MG63 (cell line): ENCODE measurements around the gene LRMDA. TPM values are rescaled to one million over a fixed set of nuclear protein-coding genes. Genes with fewer than 3 reads are reported as not detected.

ENCODE experiments used
- DNase-seq: peaks from one replicate; pipeline ENCODE4 v3.0.0-alpha.2; 2020
- H3K27me3 ChIP-seq: fragments of 250-450 bp; sonication (Bioruptor Pico); 2 replicates; pipeline ENCODE4 v1.5.1; 2020; ENCODE audit warnings: mild to moderate bottlenecking, moderate library complexity
- H3K36me3 ChIP-seq: fragments of 250-450 bp; sonication (Bioruptor Pico); 2 replicates; pipeline ENCODE4 v1.5.1; 2020; ENCODE audit warnings: mild to moderate bottlenecking, moderate library complexity
- H3K4me3 ChIP-seq: fragments of 250-450 bp; sonication (Bioruptor Pico); 2 replicates; pipeline ENCODE4 v1.5.1; 2020; ENCODE audit warnings: mild to moderate bottlenecking, moderate library complexity
- H3K9me3 ChIP-seq: fragments of 250-450 bp; sonication (Bioruptor Pico); 2 replicates; pipeline ENCODE4 v1.5.1; 2020; ENCODE audit warnings: mild to moderate bottlenecking, moderate library complexity
- total RNA-seq: library from RNA; depleted of rRNA; stranded (reverse); fragments of >200 nt; shearing (Covaris generic); gene quantifications from 2 replicates; pipeline ENCODE4 v1.2.3, GENCODE V29; 2014; ENCODE audit warnings: low replicate concordance

LRMDA gene
- total RNA-seq, 1 experiment from 2014 or later, result 1.3 TPM

GRCh38 chr10:75788394-75789205 lies 357.2 kb downstream of the LRMDA start:
- H3K4me3 ChIP-seq, result no peak overlapping the region
- DNase-seq, result peak; percentile 52
- H3K36me3 ChIP-seq, result no peaks in the 10 kb centered on the region

DNA sequence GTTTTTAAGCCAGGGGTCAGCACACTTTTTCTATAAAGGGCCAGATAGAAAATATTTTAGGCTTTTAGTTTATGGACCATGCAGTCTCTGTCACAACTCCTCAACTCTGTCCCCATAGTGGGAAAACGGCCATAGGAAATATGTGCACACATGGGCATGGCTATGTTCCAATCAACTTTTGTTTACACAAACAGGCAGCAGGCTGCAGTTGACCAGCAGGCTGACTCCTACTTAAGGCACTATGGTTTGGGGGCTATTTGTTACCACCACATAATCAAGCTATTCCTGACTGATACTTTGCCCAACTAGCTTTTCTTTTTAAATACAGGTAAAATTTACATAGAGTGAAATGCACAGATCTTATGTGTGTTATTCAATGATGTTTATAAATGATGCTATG lies 362.4 kb downstream of the LRMDA start:
- Histone ChIP-seq H3K4me3 (no peak overlapping the region), H3K36me3 (no peaks in the 10 kb centered on the region), H3K9me3 (peaks cover 8% of the 10 kb centered on the region), H3K27me3 (no peaks in the 10 kb centered on the region)
- no peak for DNase-seq

More at GRCh38 chr10:75788394-75789205, 357.2 kb downstream of the LRMDA start:
- Histone ChIP-seq H3K27me3 (no peaks in the 10 kb centered on the region), H3K9me3 (no peaks in the 10 kb centered on the region)

DNA sequence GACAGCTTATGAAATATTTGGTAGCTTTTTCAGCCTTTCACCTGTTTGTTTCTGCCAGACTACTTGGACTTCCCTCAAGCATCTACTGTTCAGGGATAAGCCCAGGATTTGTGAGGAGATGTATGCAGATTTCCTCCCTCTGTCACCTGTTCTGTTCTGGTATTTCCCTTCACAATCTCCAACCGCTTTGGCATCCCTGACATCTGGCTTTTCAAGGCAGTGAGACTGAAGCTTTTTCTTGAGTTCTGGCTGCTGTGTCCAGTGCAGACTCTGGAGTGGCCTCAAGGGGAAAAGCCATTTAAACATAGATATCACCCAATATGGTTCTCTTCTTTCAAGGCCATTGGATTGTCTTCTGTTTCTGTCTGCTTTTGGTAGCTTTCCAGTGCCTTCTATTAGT lies 369.7 kb downstream of the LRMDA start:
- no peak overlapping the region for H3K4me3 ChIP-seq

DNA sequence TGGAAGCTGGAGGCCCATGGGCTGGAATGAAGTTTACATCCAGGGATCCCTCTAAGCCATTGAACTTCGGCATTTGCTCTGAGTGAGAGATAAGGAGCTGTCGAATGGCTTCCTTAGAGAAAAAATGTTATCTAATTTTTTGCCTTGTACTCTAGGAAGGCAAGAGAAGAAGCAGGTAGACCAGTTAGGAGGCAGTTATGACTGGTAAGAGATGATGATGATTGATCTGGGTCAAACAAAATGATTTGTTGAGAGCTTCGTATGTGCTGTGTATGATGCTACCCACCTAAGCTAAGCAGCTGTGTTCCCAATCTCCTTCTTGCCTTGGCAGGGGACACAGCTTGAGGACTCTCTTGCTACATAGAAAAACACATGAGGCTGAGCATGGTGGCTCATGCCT lies 370.2 kb downstream of the LRMDA start:
- no peaks in the 10 kb centered on the region for H3K36me3 ChIP-seq
- H3K27me3 ChIP-seq, result peaks cover 5% of the 10 kb centered on the region
- no peak for DNase-seq
- H3K4me3 ChIP-seq, result no peak overlapping the region
- peaks cover 4% of the 10 kb centered on the region for H3K9me3 ChIP-seq

More for the DNA sequence above, 369.7 kb downstream of the LRMDA start:
- peaks cover 4% of the 10 kb centered on the region for H3K9me3 ChIP-seq
- H3K36me3 ChIP-seq, result no peaks in the 10 kb centered on the region
- DNase-seq, result no peak
- H3K27me3 ChIP-seq, result peaks cover 5% of the 10 kb centered on the region

DNA sequence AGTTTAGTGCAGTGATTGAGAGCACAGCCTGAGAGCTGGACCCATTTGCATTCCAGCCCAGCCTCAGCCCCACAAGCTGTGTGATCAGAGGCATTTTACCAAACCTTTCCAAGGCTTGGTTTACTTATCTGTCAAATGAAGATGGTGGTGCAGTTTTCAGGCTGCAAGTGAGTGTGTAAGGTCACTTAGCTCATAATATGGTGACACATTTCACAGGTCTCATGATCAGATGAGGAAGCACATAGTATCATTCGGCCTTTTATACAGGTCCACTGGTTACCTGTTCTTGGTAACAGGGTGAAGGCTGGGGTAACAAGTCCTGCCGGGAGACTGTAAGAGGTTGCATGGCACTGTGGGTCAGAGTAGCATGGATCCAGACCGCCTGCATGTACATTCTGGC lies 371.7 kb downstream of the LRMDA start:
- DNase-seq, result no peak
- no peaks in the 10 kb centered on the region for H3K36me3 ChIP-seq
- no peak overlapping the region for H3K4me3 ChIP-seq
- peaks cover 5% of the 10 kb centered on the region for H3K27me3 ChIP-seq
- H3K9me3 ChIP-seq, result no peaks in the 10 kb centered on the region

DNA sequence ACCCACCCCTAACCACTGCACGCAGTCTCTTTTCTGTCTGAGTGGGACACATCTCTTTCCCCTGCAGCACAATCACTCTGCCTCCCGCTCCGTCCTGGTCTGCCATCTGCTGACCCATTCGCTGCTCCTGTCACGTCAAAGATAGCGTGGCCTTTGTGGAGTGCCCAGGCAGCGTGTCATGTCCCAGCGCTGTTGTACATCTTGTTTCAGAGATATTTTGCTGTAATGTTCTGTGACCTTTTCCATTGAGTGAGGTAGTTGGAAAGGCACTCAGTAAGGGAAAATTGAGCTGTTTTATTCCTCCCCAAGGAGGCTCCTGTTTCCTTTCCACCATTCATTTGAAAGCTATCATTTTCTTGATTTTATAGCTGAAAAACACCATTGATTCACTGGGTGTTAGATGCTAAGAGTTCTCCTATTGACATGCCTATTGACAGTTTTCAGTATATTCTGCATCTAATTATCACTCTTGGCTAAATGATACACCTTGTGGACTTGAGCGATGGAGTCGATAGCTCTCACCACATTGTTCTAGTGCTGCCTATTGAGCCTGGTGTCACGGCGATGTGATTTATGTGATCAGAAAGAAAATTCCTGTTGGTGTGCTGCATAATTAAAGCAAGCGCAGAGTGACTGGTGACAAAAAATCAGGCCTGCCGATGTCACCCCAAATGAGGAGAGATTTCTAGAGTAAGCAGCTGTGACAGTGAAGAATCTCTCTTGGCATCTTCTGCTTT lies 372.6 kb downstream of the LRMDA start:
- no peak for DNase-seq
- peaks cover 5% of the 10 kb centered on the region for H3K27me3 ChIP-seq
- no peaks in the 10 kb centered on the region for H3K9me3 ChIP-seq
- no peaks in the 10 kb centered on the region for H3K36me3 ChIP-seq
- H3K4me3 ChIP-seq, result no peak overlapping the region

DNA sequence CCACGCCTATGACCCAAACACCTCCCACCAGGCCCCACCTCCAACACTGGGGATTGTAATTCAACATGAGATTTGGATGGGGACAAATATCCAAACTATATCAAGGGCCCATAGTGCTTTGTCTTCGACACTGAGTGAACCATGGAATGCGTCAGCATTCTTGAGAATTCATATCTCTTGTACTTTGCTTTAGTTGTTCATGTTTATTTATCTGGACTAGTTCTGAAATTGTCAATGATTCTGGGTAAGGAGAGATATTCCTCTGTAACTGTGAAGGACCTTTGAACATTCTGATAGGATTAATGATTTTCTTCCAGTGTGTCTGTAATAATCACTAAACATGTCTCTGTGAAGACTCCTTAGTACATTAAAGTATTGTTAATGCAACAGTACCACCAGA lies 374.8 kb downstream of the LRMDA start:
- H3K9me3 ChIP-seq, result no peaks in the 10 kb centered on the region
- H3K36me3 ChIP-seq, result no peaks in the 10 kb centered on the region
- no peak for DNase-seq
- H3K4me3 ChIP-seq, result no peak overlapping the region
- H3K27me3 ChIP-seq, result no peaks in the 10 kb centered on the region

DNA sequence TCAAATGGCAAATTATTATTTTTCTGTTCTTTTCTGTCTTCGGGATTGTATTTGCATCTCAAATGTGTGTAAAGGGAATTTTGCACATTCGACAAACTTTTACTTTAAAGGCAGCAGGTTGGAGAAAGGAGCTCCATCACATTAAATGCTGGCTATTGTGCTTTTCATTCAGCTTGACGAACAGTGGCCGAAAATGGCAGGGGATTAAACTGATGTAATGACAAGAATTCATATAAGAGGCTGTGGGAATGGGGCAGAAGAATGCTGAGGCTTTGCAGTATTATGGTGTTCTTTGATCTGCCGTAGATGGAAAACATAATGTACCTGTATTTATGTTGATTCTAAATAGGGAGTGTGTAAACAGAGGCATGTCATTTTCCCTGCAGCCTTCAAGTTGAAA lies 376.0 kb downstream of the LRMDA start:
- Histone ChIP-seq H3K9me3 (no peaks in the 10 kb centered on the region), H3K27me3 (no peaks in the 10 kb centered on the region), H3K36me3 (no peaks in the 10 kb centered on the region), H3K4me3 (no peak overlapping the region)
- DNase-seq, result no peak

GRCh38 chr10:75809003-75809402 lies 377.6 kb downstream of the LRMDA start:
- H3K27me3 ChIP-seq, result no peaks in the 10 kb centered on the region
- H3K4me3 ChIP-seq, result no peak overlapping the region
- H3K36me3 ChIP-seq, result no peaks in the 10 kb centered on the region
- no peaks in the 10 kb centered on the region for H3K9me3 ChIP-seq
- DNase-seq, result no peak

- Histone ChIP-seq H3K9me3 (no peaks in the 10 kb centered on the region), H3K27me3 (peaks cover 2% of the 10 kb centered on the region; the same call in 1 of the 2 replicates)
- no peak for DNase-seq
These were observed 382.6 kb downstream of the LRMDA start for GRCh38 chr10:75814014-75814413.

GRCh38 chr10:75815066-75815465 lies 383.6 kb downstream of the LRMDA start:
- H3K4me3 ChIP-seq, result no peak overlapping the region
- peaks cover 2% of the 10 kb centered on the region; the same call in 1 of the 2 replicates for H3K27me3 ChIP-seq
- no peaks in the 10 kb centered on the region for H3K9me3 ChIP-seq
- no peaks in the 10 kb centered on the region for H3K36me3 ChIP-seq
- DNase-seq, result no peak

More at GRCh38 chr10:75814014-75814413, 382.6 kb downstream of the LRMDA start:
- no peaks in the 10 kb centered on the region for H3K36me3 ChIP-seq
- H3K4me3 ChIP-seq, result no peak overlapping the region

GRCh38 chr10:75817198-75817597 lies 385.8 kb downstream of the LRMDA start:
- Histone ChIP-seq H3K4me3 (no peak overlapping the region), H3K27me3 (peaks cover 2% of the 10 kb centered on the region; the same call in 1 of the 2 replicates), H3K9me3 (0 out of 2 replicates have a peak, but pooled peaks cover 2% of the 10 kb centered on the region), H3K36me3 (no peaks in the 10 kb centered on the region)
- DNase-seq, result no peak

GRCh38 chr10:75818552-75818951 lies 387.1 kb downstream of the LRMDA start:
- Histone ChIP-seq H3K4me3 (no peak overlapping the region), H3K27me3 (peaks cover 2% of the 10 kb centered on the region; the same call in 1 of the 2 replicates), H3K9me3 (0 out of 2 replicates have a peak, but pooled peaks cover 2% of the 10 kb centered on the region), H3K36me3 (no peaks in the 10 kb centered on the region)
- DNase-seq, result no peak

GRCh38 chr10:75825235-75825634 lies 393.8 kb downstream of the LRMDA start:
- Histone ChIP-seq H3K27me3 (no peaks in the 10 kb centered on the region; the same call in 1 of the 2 replicates), H3K9me3 (0 out of 2 replicates have a peak, but pooled peaks cover under 1% of the 10 kb centered on the region), H3K36me3 (no peaks in the 10 kb centered on the region), H3K4me3 (no peak overlapping the region)
- no peak for DNase-seq

GRCh38 chr10:75825661-75826060 lies 394.2 kb downstream of the LRMDA start:
- Histone ChIP-seq H3K9me3 (no peaks in the 10 kb centered on the region), H3K36me3 (no peaks in the 10 kb centered on the region), H3K4me3 (no peak overlapping the region), H3K27me3 (no peaks in the 10 kb centered on the region; the same call in 1 of the 2 replicates)
- no peak for DNase-seq

GRCh38 chr10:75826846-75827245 lies 395.4 kb downstream of the LRMDA start:
- no peaks in the 10 kb centered on the region for H3K36me3 ChIP-seq
- DNase-seq, result no peak
- no peaks in the 10 kb centered on the region for H3K9me3 ChIP-seq
- H3K4me3 ChIP-seq, result no peak overlapping the region
- no peaks in the 10 kb centered on the region; the same call in 1 of the 2 replicates for H3K27me3 ChIP-seq

DNA sequence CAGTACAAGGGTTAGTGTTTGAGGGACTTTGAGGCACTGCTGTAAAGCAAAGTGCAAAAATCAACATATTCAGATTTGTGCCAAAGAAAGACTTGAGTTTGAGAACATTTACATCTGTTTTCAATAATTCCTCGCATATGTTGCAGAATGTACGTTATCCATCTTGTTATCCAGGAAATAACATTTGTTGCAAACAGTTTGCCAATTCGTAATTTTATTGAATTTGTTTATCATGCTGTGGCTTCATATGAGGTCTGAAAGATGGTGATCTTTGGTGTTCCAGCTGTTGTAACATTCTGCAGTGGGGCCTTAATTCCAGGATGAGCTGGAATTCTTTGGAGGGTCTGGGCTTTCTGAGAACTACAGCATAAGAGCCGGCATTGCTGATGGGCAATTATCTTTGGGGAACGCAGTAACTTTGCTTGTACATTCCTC lies 396.2 kb downstream of the LRMDA start:
- no peaks in the 10 kb centered on the region for H3K9me3 ChIP-seq
- DNase-seq, result no peak
- H3K4me3 ChIP-seq, result no peak overlapping the region
- no peaks in the 10 kb centered on the region for H3K36me3 ChIP-seq
- H3K27me3 ChIP-seq, result no peaks in the 10 kb centered on the region; the same call in 1 of the 2 replicates
